Measurements from ENCODE around the gene AKR1C8. TPM values are rescaled to one million over a fixed set of nuclear protein-coding genes. Genes with fewer than 3 reads are reported as not detected.

AKR1C8 gene
- total and polyA plus RNA-seq, 2 of the 13 experiments (the other 11 are each of a cell fraction or from before 2014, with no cell fraction given), result 0.12 TPM; not detected in 1

DNA sequence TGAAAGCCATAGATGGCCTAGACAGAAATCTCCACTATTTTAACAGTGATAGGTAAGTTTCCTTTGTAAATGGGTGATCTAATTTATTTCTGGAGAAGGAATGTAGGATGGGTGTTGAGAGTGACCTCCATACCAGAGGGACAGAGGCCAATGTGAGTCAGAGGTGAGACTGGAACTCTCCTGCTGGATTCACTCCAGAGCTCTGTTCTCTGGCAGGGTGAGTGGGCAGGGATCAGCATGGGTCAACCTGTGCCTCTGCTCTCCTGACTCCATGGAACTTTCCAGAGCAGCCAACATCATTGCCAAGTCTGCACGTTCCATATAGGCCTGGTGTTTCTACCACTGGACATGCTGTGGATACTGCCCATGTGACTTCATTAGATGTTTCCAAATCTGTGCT is 79.3 kb downstream of the AKR1C8 start (continued):
- TF ChIP-seq, protein P1, sequence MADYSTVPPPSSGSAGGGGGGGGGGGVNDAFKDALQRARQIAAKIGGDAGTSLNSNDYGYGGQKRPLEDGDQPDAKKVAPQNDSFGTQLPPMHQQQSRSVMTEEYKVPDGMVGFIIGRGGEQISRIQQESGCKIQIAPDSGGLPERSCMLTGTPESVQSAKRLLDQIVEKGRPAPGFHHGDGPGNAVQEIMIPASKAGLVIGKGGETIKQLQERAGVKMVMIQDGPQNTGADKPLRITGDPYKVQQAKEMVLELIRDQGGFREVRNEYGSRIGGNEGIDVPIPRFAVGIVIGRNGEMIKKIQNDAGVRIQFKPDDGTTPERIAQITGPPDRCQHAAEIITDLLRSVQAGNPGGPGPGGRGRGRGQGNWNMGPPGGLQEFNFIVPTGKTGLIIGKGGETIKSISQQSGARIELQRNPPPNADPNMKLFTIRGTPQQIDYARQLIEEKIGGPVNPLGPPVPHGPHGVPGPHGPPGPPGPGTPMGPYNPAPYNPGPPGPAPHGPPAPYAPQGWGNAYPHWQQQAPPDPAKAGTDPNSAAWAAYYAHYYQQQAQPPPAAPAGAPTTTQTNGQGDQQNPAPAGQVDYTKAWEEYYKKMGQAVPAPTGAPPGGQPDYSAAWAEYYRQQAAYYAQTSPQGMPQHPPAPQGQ (CRISPR knock-in tag; IDR thresholded peaks at IDR 0.05; ENCODE audit: borderline replicate concordance), result no peak
- TF ChIP-seq, protein P2, sequence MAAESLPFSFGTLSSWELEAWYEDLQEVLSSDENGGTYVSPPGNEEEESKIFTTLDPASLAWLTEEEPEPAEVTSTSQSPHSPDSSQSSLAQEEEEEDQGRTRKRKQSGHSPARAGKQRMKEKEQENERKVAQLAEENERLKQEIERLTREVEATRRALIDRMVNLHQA (CRISPR knock-in tag; IDR thresholded peaks at IDR 0.05), result no peak
- no peak for TF ChIP-seq WIZ (CRISPR knock-in tag; IDR thresholded peaks at IDR 0.05)
- TF ChIP-seq, protein P3, sequence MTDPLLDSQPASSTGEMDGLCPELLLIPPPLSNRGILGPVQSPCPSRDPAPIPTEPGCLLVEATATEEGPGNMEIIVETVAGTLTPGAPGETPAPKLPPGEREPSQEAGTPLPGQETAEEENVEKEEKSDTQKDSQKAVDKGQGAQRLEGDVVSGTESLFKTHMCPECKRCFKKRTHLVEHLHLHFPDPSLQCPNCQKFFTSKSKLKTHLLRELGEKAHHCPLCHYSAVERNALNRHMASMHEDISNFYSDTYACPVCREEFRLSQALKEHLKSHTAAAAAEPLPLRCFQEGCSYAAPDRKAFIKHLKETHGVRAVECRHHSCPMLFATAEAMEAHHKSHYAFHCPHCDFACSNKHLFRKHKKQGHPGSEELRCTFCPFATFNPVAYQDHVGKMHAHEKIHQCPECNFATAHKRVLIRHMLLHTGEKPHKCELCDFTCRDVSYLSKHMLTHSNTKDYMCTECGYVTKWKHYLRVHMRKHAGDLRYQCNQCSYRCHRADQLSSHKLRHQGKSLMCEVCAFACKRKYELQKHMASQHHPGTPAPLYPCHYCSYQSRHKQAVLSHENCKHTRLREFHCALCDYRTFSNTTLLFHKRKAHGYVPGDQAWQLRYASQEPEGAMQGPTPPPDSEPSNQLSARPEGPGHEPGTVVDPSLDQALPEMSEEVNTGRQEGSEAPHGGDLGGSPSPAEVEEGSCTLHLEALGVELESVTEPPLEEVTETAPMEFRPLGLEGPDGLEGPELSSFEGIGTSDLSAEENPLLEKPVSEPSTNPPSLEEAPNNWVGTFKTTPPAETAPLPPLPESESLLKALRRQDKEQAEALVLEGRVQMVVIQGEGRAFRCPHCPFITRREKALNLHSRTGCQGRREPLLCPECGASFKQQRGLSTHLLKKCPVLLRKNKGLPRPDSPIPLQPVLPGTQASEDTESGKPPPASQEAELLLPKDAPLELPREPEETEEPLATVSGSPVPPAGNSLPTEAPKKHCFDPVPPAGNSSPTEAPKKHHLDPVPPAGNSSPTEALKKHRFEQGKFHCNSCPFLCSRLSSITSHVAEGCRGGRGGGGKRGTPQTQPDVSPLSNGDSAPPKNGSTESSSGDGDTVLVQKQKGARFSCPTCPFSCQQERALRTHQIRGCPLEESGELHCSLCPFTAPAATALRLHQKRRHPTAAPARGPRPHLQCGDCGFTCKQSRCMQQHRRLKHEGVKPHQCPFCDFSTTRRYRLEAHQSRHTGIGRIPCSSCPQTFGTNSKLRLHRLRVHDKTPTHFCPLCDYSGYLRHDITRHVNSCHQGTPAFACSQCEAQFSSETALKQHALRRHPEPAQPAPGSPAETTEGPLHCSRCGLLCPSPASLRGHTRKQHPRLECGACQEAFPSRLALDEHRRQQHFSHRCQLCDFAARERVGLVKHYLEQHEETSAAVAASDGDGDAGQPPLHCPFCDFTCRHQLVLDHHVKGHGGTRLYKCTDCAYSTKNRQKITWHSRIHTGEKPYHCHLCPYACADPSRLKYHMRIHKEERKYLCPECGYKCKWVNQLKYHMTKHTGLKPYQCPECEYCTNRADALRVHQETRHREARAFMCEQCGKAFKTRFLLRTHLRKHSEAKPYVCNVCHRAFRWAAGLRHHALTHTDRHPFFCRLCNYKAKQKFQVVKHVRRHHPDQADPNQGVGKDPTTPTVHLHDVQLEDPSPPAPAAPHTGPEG (CRISPR knock-in tag; IDR thresholded peaks at IDR 0.05), result no peak
- no peak for TF ChIP-seq SALL2 (CRISPR knock-in tag; IDR thresholded peaks at IDR 0.05)
- TF ChIP-seq POLR2AphosphoS2 (IDR thresholded peaks at IDR 0.05; ENCODE audit: low read depth, low read length), result no peak
- TF ChIP-seq, protein P4, sequence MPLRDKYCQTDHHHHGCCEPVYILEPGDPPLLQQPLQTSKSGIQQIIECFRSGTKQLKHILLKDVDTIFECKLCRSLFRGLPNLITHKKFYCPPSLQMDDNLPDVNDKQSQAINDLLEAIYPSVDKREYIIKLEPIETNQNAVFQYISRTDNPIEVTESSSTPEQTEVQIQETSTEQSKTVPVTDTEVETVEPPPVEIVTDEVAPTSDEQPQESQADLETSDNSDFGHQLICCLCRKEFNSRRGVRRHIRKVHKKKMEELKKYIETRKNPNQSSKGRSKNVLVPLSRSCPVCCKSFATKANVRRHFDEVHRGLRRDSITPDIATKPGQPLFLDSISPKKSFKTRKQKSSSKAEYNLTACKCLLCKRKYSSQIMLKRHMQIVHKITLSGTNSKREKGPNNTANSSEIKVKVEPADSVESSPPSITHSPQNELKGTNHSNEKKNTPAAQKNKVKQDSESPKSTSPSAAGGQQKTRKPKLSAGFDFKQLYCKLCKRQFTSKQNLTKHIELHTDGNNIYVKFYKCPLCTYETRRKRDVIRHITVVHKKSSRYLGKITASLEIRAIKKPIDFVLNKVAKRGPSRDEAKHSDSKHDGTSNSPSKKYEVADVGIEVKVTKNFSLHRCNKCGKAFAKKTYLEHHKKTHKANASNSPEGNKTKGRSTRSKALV (CRISPR knock-in tag; IDR thresholded peaks at IDR 0.05), result no peak

Other genes with a start within 250 kb of the AKR1C8 start
- 2,238 and 3,445 TPM in 2 replicates for gene AKR1C1, start 221.7 kb downstream of the AKR1C8 start, total RNA-seq (2016; rRNA removed; fragmentation: Illumina TruSeq; extraction: Trizol)
- 885 and 948 TPM in 2 replicates for gene AKR1C1, start 221.7 kb downstream of the AKR1C8 start, polyA plus RNA-seq (2011; rRNA removed)
- 900 and 1,454 TPM in 2 replicates for gene AKR1C2, start 181.3 kb downstream of the AKR1C8 start, total RNA-seq (2016; rRNA removed; fragmentation: Illumina TruSeq; extraction: Trizol)
- 119 and 140 TPM in 2 replicates for gene AKR1C2, start 181.3 kb downstream of the AKR1C8 start, polyA plus RNA-seq (2011; rRNA removed)
- 368 and 551 TPM in 2 replicates for gene AKR1C3, start 90.7 kb downstream of the AKR1C8 start, total RNA-seq (2016; rRNA removed; fragmentation: Illumina TruSeq; extraction: Trizol)
- 510 and 532 TPM in 2 replicates for gene AKR1C3, start 90.7 kb downstream of the AKR1C8 start, polyA plus RNA-seq (2011; rRNA removed)
- 0.18 and 0.28 TPM in 2 replicates for gene AKR1C4, start 11.7 kb upstream of the AKR1C8 start, total RNA-seq (2016; rRNA removed; fragmentation: Illumina TruSeq; extraction: Trizol)
- gene AKR1C4, start 11.7 kb upstream of the AKR1C8 start, polyA plus RNA-seq (2011; rRNA removed), result 1.3 and 1.6 TPM in 2 replicates
- not detected in 2 replicates for gene UCN3, start 179.8 kb upstream of the AKR1C8 start, total RNA-seq (2016; rRNA removed; fragmentation: Illumina TruSeq; extraction: Trizol)
- not detected in 2 replicates for gene UCN3, start 179.8 kb upstream of the AKR1C8 start, polyA plus RNA-seq (2011; rRNA removed)
- 0.07 TPM in 1 of 2 replicates, not detected in the other for gene TUBAL3, start 219.7 kb upstream of the AKR1C8 start, total RNA-seq (2016; rRNA removed; fragmentation: Illumina TruSeq; extraction: Trizol)
- 0.26 and 0.48 TPM in 2 replicates for gene TUBAL3, start 219.7 kb upstream of the AKR1C8 start, polyA plus RNA-seq (2011; rRNA removed)
- gene NET1, start 227.4 kb upstream of the AKR1C8 start, total RNA-seq (2016; rRNA removed; fragmentation: Illumina TruSeq; extraction: Trizol), result 65.8 and 115 TPM in 2 replicates
- gene NET1, start 227.4 kb upstream of the AKR1C8 start, polyA plus RNA-seq (2011; rRNA removed), result 37.8 and 48.1 TPM in 2 replicates

Measured in HepG2 (cell line).